Activated naive CD4-positive, alpha-beta T cell treated with Interleukin-2 at 50 U/mL for 16 hours (primary cell): ENCODE data around the gene TBC1D14.
"Not testable (repeated sequence)": the region's sequence is repeated elsewhere in the genome, so short reads cannot be mapped to it uniquely, and the experiment has no call there.

Experiments
- DNase-seq: peaks from one replicate; pipeline ENCODE4 v3.0.0-alpha.2; 2020

TBC1D14 gene

GRCh38 chr4:7067452-7068278 is 158.0 kb downstream of the TBC1D14 start, which contains the start of gene GRPEL1:
Gene GRPEL1 (minus strand): TSS chr4:7068064. CDS start chr4:7068032, 32 bp downstream.
- peak; percentile 100 for DNase-seq

- DNase-seq = no peak
These were observed 158.7 kb downstream of the TBC1D14 start for GRCh38 chr4:7068279-7068842.

- DNase-seq = no peak
These were observed 159.3 kb downstream of the TBC1D14 start for GRCh38 chr4:7068883-7069282.

- DNase-seq = peak; percentile 88
These were observed 161.3 kb downstream of the TBC1D14 start for GRCh38 chr4:7070729-7071511.

DNA sequence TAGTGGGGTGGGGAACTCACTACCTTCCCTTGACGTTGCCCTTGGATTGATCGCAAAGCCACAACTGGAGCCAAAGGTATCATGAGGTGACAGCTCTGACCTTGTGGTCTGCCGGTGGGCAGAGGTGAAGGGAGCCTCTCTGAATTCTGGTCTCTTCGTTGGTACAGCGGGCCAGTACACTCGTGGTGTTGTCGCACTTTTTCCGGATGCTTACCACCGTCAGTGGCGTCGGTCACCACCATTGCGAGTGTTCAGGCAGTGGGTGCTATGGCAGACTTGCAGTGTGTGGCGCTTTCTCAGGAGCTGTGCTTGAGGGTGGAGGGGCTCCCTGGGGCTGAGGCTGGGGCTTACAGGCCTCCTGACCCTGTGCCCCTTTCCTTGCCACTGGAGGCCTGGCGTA is 163.4 kb downstream of the TBC1D14 start:
- no peak for DNase-seq

DNA sequence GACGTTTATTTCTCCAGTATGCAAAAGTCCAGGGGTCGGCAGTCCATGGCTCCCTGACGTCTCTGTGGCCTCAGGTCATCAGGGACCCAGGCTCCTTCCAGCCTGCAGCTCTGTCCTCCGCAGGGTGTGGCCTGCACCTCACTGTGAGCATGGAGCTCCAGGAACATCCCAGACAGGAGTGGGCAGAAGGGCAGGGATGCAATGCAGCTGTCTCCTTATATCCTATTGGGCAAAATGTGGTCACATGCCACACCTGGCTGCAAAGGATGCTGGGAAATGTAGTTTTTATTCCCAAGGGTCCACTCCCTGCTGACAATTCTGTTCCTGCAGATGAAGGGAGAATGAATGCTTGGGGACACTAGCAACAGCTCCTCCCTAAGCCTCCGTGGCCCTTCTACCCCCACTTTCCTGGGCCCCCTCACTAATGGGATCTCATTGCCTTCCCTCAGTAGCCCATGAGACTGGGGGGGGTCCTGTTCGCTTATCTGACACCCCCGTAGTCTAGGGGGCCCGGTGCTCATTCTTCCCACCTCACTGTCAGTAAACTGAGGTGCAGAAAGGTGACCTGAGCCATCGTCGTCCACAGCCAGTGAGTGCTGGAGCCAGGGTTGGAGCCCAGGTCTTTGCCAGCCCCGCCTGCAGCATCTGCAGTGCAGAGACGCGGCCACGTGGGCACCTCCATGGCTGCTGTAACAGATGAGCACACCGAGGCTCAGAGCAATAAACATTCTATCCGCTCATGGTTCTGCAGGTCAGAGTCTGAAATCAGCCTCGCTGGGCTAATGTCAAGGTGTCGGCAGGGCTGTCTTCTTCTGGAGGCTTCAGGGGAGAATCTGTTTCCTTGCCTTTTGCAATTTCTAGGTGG is 164.1 kb downstream of the TBC1D14 start:
- DNase-seq = no peak

- DNase-seq = no peak
These were observed 164.8 kb downstream of the TBC1D14 start for GRCh38 chr4:7074426-7074825.

DNA sequence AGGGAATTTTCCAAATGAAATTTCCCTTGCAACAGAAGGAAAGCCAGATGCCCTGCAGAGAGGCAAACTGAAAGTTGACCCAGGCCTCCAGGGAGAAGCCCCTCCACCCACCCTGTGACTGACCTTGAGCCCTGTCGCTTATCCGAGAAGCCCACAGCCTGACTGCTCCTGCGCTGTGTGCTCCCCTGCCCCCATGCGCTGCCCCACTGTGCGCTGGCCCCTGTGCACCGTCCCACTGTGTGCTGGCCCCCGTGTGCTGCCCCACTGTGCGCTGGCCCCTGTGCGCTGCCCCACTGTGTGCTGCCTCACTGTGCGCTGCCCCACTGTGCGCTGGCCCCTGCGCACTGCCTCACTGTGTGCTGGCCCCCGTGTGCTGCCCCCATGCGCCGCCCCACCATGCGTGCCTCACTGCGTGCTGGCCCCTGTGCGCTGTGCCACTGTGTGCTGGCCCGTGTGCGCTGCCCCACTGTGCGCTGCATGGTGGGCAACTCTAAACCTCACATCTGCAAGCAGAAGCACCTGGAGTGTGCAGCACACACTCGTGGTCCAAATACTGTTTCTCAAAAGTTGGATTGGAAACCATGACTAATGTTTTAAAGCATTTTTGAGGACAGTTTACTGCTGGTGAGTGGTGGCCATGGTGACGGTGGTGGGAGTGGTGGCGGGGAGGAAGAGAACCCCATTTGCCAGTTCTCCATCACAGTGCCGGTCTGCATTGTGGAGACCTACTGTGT is 166.5 kb downstream of the TBC1D14 start:
- no peak for DNase-seq

GRCh38 chr4:7076696-7077082 is 167.1 kb downstream of the TBC1D14 start:
- no peak for DNase-seq

DNA sequence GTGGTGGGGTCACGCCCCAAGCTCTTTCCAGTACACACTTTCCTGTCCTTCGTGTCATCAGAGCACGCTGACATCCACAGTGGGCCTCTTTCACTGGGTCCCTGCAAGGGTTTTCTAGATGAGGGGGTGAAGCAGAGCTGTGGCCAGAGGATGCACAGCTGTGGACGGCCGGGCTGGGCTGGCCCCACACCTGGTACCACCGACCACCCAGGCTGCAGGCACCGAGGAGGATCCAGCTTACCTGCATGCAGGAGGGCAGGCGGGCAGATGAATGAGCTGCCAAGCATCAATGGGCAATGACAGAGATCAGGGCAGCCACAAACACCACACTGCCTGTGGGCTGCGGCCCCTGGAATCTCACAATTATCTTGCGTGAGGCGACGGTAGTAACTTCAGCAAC is 167.7 kb downstream of the TBC1D14 start:
- no peak for DNase-seq

- DNase-seq = no peak
These were observed 168.4 kb downstream of the TBC1D14 start for GRCh38 chr4:7078025-7078424.

- DNase-seq = not testable (repeated sequence)
These were observed 169.9 kb downstream of the TBC1D14 start for GRCh38 chr4:7079483-7079882.

- DNase-seq = not testable (repeated sequence)
These were observed 170.3 kb downstream of the TBC1D14 start for GRCh38 chr4:7079909-7080308.
